Fibroblast of skin of back (primary cell): ENCODE results near the gene SMIM28.

Experiments used
- DNase-seq: peaks from one replicate; pipeline ENCODE4 v3.0.0-alpha.2; 2013

SMIM28 gene

DNA sequence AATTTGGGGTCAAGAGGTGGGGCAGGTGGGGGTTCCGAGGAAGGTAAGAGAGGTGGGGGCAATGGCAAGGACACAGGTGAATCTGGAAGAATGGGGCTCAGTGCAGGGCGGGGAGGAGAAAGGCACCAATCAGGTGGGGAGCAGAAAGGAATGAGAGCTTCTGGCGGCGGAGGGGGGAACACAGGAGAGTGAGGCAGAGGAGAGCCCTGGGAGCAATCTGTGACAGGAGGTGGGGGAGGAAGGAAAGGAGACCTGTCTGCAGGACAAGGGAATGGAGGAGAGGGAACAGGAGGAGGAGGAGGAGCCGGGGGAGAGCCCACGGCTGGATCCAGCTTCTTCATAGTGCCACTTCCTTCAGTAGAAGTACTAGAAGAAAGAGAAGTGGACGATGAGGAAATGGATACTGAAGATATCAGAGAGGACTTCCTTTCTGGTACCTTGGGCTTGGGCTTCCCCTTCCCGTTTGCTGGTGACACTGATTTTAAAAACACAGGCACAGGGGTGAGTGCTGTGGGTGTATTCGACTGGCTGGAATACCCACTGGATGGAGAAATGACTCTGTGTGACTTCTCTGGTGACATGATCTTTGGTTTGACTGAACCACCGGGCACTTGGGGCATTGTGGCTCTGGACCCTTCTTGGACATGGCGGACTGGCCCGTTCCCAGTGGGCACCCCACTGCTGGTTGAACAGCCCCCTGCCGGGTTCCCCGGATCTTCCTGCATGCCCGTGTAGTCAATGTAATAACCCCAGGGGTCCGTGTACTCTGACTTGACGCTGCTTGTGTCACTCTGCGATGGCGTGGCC is 53.8 kb downstream of the SMIM28 start:
- DNase-seq = no peak

DNA sequence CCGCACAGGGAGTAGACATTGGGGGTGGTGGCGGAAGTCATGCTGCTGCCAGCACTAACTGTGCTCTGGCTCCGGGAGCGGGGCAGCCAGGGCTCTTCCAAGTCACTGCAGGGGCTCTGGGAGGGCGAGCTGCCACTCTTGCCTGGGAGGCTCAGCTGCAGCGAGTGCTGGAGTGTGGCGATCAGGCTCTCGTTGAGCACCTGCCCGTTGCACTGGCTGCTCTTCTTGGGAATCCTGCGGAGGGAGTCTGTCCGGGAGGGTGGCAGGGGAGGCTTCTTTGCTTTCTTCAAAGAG is 54.3 kb downstream of the SMIM28 start:
- DNase-seq = no peak
